HepG2 (cell line): ENCODE data around the gene SASH3. TPM values are rescaled to one million over a fixed set of nuclear protein-coding genes. Genes with fewer than 3 reads are reported as not detected.

Source experiments
- ARID3A ChIP-seq: IDR thresholded peaks from 2 replicates; pipeline ENCODE4 v1.6.1; 2012; ENCODE audit warnings: low read depth, low read length, improper control_type of control experiment
- BCL6 ChIP-seq: IDR thresholded peaks from 2 replicates; pipeline ENCODE4 v1.6.1; 2016; ENCODE audit warnings: missing genetic modification reagents, missing compliant biosample characterization
- BCLAF1 ChIP-seq: fragments of 450-650 bp; IDR thresholded peaks from 2 replicates; pipeline ENCODE4 v1.6.1; 2017; ENCODE audit warnings: mild to moderate bottlenecking
- E2F5 ChIP-seq: sonication (generic); formaldehyde crosslinking; conservative IDR thresholded peaks from 2 replicates; pipeline ENCODE4 v1.4.0; 2020; ENCODE audit warnings: missing genetic modification reagents
- FOSL2 ChIP-seq: sonication (generic); formaldehyde crosslinking; IDR thresholded peaks from 2 replicates; pipeline ENCODE4 v1.4.0; 2020; ENCODE audit warnings: missing genetic modification reagents
- FOXA3 ChIP-seq: IDR thresholded peaks from 2 replicates; pipeline ENCODE4 v1.6.1; 2016; ENCODE audit warnings: missing genetic modification reagents, missing compliant biosample characterization
- GPN1 ChIP-seq: sonication (generic); formaldehyde crosslinking; IDR thresholded peaks from 2 replicates; pipeline ENCODE4 v1.5.1; 2020; ENCODE audit warnings: missing genetic modification reagents, borderline replicate concordance
- HNRNPL ChIP-seq: fragments of 200-400 bp; formaldehyde crosslinking; IDR thresholded peaks from 2 replicates; pipeline ENCODE4 v1.6.1; 2017; ENCODE audit warnings: mild to moderate bottlenecking, low read depth, low read length
- KIAA2018 ChIP-seq: sonication (generic); formaldehyde crosslinking; IDR thresholded peaks from 2 replicates; pipeline ENCODE4 v1.5.0; 2020; ENCODE audit warnings: mild to moderate bottlenecking, missing genetic modification reagents, borderline replicate concordance
- NAIF1 ChIP-seq: sonication (generic); formaldehyde crosslinking; IDR thresholded peaks from 2 replicates; pipeline ENCODE4 v1.5.0; 2020; ENCODE audit warnings: mild to moderate bottlenecking, missing genetic modification reagents, borderline replicate concordance
- PHF20 ChIP-seq: sonication (generic); formaldehyde crosslinking; IDR thresholded peaks from 2 replicates; pipeline ENCODE4 v1.5.0; 2020; ENCODE audit warnings: mild to moderate bottlenecking, missing genetic modification reagents
- STAG1 ChIP-seq: sonication (generic); formaldehyde crosslinking; IDR thresholded peaks from 2 replicates; pipeline ENCODE4 v1.4.0; 2020; ENCODE audit warnings: missing genetic modification reagents
- TARDBP ChIP-seq: sonication (generic); formaldehyde crosslinking; IDR thresholded peaks from 2 replicates; pipeline ENCODE4 v1.8.0; 2022; ENCODE audit warnings: mild to moderate bottlenecking, missing genetic modification reagents
- TCF7 ChIP-seq: sonication (generic); IDR thresholded peaks from 2 replicates; pipeline ENCODE4 v1.6.1; 2016; ENCODE audit warnings: antibody characterized with exemption, low read depth
- ZNF614 ChIP-seq: IDR thresholded peaks from 2 replicates; pipeline ENCODE4 v1.6.1; 2018; ENCODE audit warnings: missing biosample characterization, missing genetic modification reagents, inconsistent platforms, borderline replicate concordance
- polyA plus RNA-seq, 8 experiments: library from polyadenylated mRNA; depleted of rRNA in 3 of 8; stranded (reverse) in 7 of 8; unstranded in 1 of 8; fragments of >200 nt; fragmentation: Illumina TruSeq in 4 of 8; extraction: Trizol in 4 of 8; gene quantifications; 2 replicates each; pipeline versions ENCODE4 v1.2.1 to v1.2.3, GENCODE V29; 2011 to 2016; ENCODE audit warnings: low read depth in 4 of 8, missing spikeins in 1 of 8, mixed read lengths in 1 of 8; ENCODE audit not compliant: insufficient read depth in 1 of 8
- total RNA-seq, 5 experiments: library from RNA; depleted of rRNA; stranded (reverse); fragments of >200 nt; fragmentation: Illumina TruSeq; extraction: Trizol; gene quantifications; 2 replicates each; pipeline ENCODE4 v1.2.3, GENCODE V29; 2016; ENCODE audit warnings: low read depth in 1 of 5

Gene SASH3
- total and polyA plus RNA-seq, 2 of the 13 experiments (the other 11 are each of a cell fraction or from before 2014, with no cell fraction given) = 0.08 TPM; not detected in 1

GRCh38 chrX:129773649-129774458 is 5.9 kb upstream of the SASH3 start (continued):
- 0 out of 2 replicates have a peak, but pooled peaks have one; percentile 39 for TF ChIP-seq HNRNPL
- TF ChIP-seq BCLAF1 = no peak
- no peak for TF ChIP-seq FOXA3 (CRISPR knock-in tag)
- TF ChIP-seq STAG1 (CRISPR knock-in tag) = no peak
- peak; percentile 34; the same call in 1 of the 2 replicates for TF ChIP-seq TCF7
- no peak for TF ChIP-seq GPN1 (CRISPR knock-in tag)
- peak; percentile 75 for TF ChIP-seq ARID3A
- no peak for TF ChIP-seq BCL6 (CRISPR knock-in tag)
- no peak for TF ChIP-seq NAIF1 (CRISPR knock-in tag)
- TF ChIP-seq E2F5 (CRISPR knock-in tag) = no peak
- no peak for TF ChIP-seq KIAA2018 (CRISPR knock-in tag)
- TF ChIP-seq PHF20 (CRISPR knock-in tag) = no peak
- TF ChIP-seq ZNF614 (CRISPR knock-in tag) = no peak
- no peak for TF ChIP-seq TARDBP (CRISPR knock-in tag)
- peak; percentile 88 for TF ChIP-seq FOSL2 (CRISPR knock-in tag)
